ENCODE measurements around the gene SSC5D.
A peak's percentile ranks its signal among the peaks of the same experiment; 100 is the strongest.

Gene SSC5D

GRCh38 chr19:55487924-55488687 lies at the start of gene SSC5D:
SSC5D (plus strand) TSS chr19:55488436; CDS start chr19:55488590, 154 bp downstream.
- TF ChIP-seq RARB (CRISPR knock-in tag; IDR thresholded peaks at IDR 0.05) (no peak), ZNF70 (CRISPR knock-in tag; IDR thresholded peaks at IDR 0.05) (no peak), PATZ1 (CRISPR knock-in tag; IDR thresholded peaks at IDR 0.05; ENCODE audit: borderline replicate concordance) (no peak), POU6F1 (CRISPR knock-in tag; IDR thresholded peaks at IDR 0.05; ENCODE audit: borderline replicate concordance, low read depth) (no peak), ZFP3 (CRISPR knock-in tag; IDR thresholded peaks at IDR 0.05) (no peak), ZC3H10 (CRISPR knock-in tag; IDR thresholded peaks at IDR 0.05) (no peak), ZNF8 (CRISPR knock-in tag; IDR thresholded peaks at IDR 0.05) (no peak), ZFP30 (CRISPR knock-in tag; IDR thresholded peaks at IDR 0.05) (no peak), ARNTL (CRISPR knock-in tag; IDR thresholded peaks at IDR 0.05; ENCODE audit: borderline replicate concordance, low read depth) (no peak), CREB5 (CRISPR knock-in tag; IDR thresholded peaks at IDR 0.05; ENCODE audit: low read depth) (no peak), SNAI2 (CRISPR knock-in tag; IDR thresholded peaks at IDR 0.05) (no peak), CSDC2 (CRISPR knock-in tag; IDR thresholded peaks at IDR 0.05) (no peak), TCF4 (CRISPR knock-in tag; IDR thresholded peaks at IDR 0.05; ENCODE audit: borderline replicate concordance) (no peak), GLIS3 (CRISPR knock-in tag; IDR thresholded peaks at IDR 0.05) (no peak), PPARA (CRISPR knock-in tag; IDR thresholded peaks at IDR 0.05; ENCODE audit: borderline replicate concordance) (no peak), ZNF565 (CRISPR knock-in tag; conservative IDR thresholded peaks at IDR 0.05; ENCODE audit: low read depth) (no peak)
- peak; percentile 10 for ATAC-seq

- no peak for ATAC-seq
- TF ChIP-seq SNAI2 (CRISPR knock-in tag; IDR thresholded peaks at IDR 0.05) (no peak), OSR1 (CRISPR knock-in tag; IDR thresholded peaks at IDR 0.05) (no peak), PATZ1 (CRISPR knock-in tag; IDR thresholded peaks at IDR 0.05; ENCODE audit: borderline replicate concordance) (no peak), POU6F1 (CRISPR knock-in tag; IDR thresholded peaks at IDR 0.05; ENCODE audit: borderline replicate concordance, low read depth) (no peak), TOX (CRISPR knock-in tag; IDR thresholded peaks at IDR 0.05; ENCODE audit: borderline replicate concordance) (no peak), ZFP3 (CRISPR knock-in tag; IDR thresholded peaks at IDR 0.05) (no peak), CSDC2 (CRISPR knock-in tag; IDR thresholded peaks at IDR 0.05) (no peak), ZC3H10 (CRISPR knock-in tag; IDR thresholded peaks at IDR 0.05) (no peak), TSHZ2 (CRISPR knock-in tag; IDR thresholded peaks at IDR 0.05) (no peak), CSRNP3 (CRISPR knock-in tag; IDR thresholded peaks at IDR 0.05) (no peak), PPARA (CRISPR knock-in tag; IDR thresholded peaks at IDR 0.05; ENCODE audit: borderline replicate concordance) (no peak), ZNF70 (CRISPR knock-in tag; IDR thresholded peaks at IDR 0.05) (no peak), TCF4 (CRISPR knock-in tag; IDR thresholded peaks at IDR 0.05; ENCODE audit: borderline replicate concordance) (no peak), GLIS3 (CRISPR knock-in tag; IDR thresholded peaks at IDR 0.05) (no peak), ZFP30 (CRISPR knock-in tag; IDR thresholded peaks at IDR 0.05) (no peak), ZNF8 (CRISPR knock-in tag; IDR thresholded peaks at IDR 0.05) (no peak), RARB (CRISPR knock-in tag; IDR thresholded peaks at IDR 0.05) (no peak), CREB5 (CRISPR knock-in tag; IDR thresholded peaks at IDR 0.05; ENCODE audit: low read depth) (no peak), ARNTL (CRISPR knock-in tag; IDR thresholded peaks at IDR 0.05; ENCODE audit: borderline replicate concordance, low read depth) (no peak)
Observed at GRCh38 chr19:55439052-55439451, 49.2 kb upstream of the SSC5D start.

All from SK-N-SH treated with all-trans-retinoic acid at 6 μM for 48 hours (cell line).